Measurements from ENCODE around the gene PER2. TPM values are rescaled to one million over a fixed set of nuclear protein-coding genes. Genes with fewer than 3 reads are reported as not detected.
A peak's percentile ranks its signal among the peaks of the same experiment; 100 is the strongest.

Gene PER2
- total and polyA plus RNA-seq, 9 of the 15 experiments (the other 6 are each of a cell fraction or from before 2014, with no cell fraction given), result 1.1 to 10.3 (median 2.9) TPM

DNA sequence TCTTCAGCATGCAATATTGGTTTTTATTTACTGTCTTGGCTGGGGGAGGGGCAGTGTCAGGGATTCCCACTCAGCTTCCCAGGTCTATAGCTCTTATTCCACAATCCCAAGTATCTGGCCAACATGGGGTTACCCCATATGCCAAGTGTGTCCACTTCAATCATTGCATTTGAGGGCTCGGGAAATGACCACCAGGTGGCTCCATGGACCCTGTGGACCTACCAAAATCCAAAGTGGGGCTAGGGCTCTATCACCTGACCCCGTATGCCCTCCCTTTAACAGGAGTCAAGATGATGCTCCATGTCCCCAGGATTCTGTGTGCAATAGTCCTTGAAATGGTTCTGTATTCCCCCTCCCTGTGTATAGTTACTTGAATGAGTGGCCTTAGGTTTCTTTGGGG is 19.8 kb upstream of the PER2 start:
- Histone ChIP-seq H3K4me3 (no peak overlapping the region), H4K20me1 (replicated peaks; ENCODE audit: control insufficient read depth, insufficient read depth, low read length) (no peaks in the 10 kb centered on the region), H3K79me2 (ENCODE audit: control insufficient read depth, insufficient read depth, low read length) (no peaks in the 10 kb centered on the region), H3K4me2 (ENCODE audit: insufficient read depth, low read length) (no peak overlapping the region), H3K9me1 (ENCODE audit: control insufficient read depth, insufficient read depth, low read length) (no peaks in the 10 kb centered on the region), H3K27ac (ENCODE audit: extremely low read depth, low read depth, low read length) (no peak overlapping the region), H2AFZ (ENCODE audit: low read depth, low read length) (no peak overlapping the region), H3K27me3 (ENCODE audit: control insufficient read depth in 2 of 2, insufficient read depth in 2 of 2, low read length in 2 of 2) (peaks cover 3 to 18% of the 10 kb centered on the region in 2 experiments; a peak in 3 of 5 replicates), H3K9me3 (replicated peaks; ENCODE audit: control insufficient read depth, insufficient read depth, low read depth, low read length) (no peaks in the 10 kb centered on the region), H3K9ac (ENCODE audit: insufficient read depth in 1 of 2, low read depth in 2 of 2, low read length in 2 of 2) (no peak overlapping the region), H3K36me3 (ENCODE audit: control insufficient read depth, insufficient read depth, low read length) (no peaks in the 10 kb centered on the region), H3K4me1 (replicated peaks in 1 of 2; ENCODE audit: control insufficient read depth in 2 of 2, insufficient read depth in 2 of 2, low read length in 2 of 2) (peaks cover 0 to 6% of the 10 kb centered on the region in 2 experiments; a peak in 1 of 5 replicates)
- TF ChIP-seq RAD21 (CRISPR knock-in tag; conservative IDR thresholded peaks at IDR 0.05 in 1 of 2, IDR thresholded peaks at IDR 0.05 in 1 of 2) (peak; percentile 22 to 48; a peak in 3 of 4 replicates), DIDO1 (tag; IDR thresholded peaks at IDR 0.05; ENCODE audit: low read depth) (no peak), SMARCE1 (IDR thresholded peaks at IDR 0.05) (no peak), HEY1 (CRISPR knock-in tag; IDR thresholded peaks at IDR 0.05; ENCODE audit: borderline replicate concordance) (no peak), ERF (CRISPR knock-in tag; IDR thresholded peaks at IDR 0.05) (no peak)
- TF ChIP-seq, protein P1, sequence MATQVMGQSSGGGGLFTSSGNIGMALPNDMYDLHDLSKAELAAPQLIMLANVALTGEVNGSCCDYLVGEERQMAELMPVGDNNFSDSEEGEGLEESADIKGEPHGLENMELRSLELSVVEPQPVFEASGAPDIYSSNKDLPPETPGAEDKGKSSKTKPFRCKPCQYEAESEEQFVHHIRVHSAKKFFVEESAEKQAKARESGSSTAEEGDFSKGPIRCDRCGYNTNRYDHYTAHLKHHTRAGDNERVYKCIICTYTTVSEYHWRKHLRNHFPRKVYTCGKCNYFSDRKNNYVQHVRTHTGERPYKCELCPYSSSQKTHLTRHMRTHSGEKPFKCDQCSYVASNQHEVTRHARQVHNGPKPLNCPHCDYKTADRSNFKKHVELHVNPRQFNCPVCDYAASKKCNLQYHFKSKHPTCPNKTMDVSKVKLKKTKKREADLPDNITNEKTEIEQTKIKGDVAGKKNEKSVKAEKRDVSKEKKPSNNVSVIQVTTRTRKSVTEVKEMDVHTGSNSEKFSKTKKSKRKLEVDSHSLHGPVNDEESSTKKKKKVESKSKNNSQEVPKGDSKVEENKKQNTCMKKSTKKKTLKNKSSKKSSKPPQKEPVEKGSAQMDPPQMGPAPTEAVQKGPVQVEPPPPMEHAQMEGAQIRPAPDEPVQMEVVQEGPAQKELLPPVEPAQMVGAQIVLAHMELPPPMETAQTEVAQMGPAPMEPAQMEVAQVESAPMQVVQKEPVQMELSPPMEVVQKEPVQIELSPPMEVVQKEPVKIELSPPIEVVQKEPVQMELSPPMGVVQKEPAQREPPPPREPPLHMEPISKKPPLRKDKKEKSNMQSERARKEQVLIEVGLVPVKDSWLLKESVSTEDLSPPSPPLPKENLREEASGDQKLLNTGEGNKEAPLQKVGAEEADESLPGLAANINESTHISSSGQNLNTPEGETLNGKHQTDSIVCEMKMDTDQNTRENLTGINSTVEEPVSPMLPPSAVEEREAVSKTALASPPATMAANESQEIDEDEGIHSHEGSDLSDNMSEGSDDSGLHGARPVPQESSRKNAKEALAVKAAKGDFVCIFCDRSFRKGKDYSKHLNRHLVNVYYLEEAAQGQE (IDR thresholded peaks at IDR 0.05; ENCODE audit: borderline replicate concordance), result peak; percentile 45; the same call in 1 of the 2 replicates
- TF ChIP-seq, protein P1 (CRISPR knock-in tag; IDR thresholded peaks at IDR 0.05; ENCODE audit: low read depth), result no peak
- TF ChIP-seq, protein P2, sequence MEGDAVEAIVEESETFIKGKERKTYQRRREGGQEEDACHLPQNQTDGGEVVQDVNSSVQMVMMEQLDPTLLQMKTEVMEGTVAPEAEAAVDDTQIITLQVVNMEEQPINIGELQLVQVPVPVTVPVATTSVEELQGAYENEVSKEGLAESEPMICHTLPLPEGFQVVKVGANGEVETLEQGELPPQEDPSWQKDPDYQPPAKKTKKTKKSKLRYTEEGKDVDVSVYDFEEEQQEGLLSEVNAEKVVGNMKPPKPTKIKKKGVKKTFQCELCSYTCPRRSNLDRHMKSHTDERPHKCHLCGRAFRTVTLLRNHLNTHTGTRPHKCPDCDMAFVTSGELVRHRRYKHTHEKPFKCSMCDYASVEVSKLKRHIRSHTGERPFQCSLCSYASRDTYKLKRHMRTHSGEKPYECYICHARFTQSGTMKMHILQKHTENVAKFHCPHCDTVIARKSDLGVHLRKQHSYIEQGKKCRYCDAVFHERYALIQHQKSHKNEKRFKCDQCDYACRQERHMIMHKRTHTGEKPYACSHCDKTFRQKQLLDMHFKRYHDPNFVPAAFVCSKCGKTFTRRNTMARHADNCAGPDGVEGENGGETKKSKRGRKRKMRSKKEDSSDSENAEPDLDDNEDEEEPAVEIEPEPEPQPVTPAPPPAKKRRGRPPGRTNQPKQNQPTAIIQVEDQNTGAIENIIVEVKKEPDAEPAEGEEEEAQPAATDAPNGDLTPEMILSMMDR (IDR thresholded peaks at IDR 0.05 in 2 of 3, conservative IDR thresholded peaks at IDR 0.05 in 1 of 3; ENCODE audit: insufficient read depth in 2 of 3, low read depth in 1 of 3, low read length in 3 of 3), result peak; percentile 47 to 60 (median 57)
- TF ChIP-seq, protein P3, sequence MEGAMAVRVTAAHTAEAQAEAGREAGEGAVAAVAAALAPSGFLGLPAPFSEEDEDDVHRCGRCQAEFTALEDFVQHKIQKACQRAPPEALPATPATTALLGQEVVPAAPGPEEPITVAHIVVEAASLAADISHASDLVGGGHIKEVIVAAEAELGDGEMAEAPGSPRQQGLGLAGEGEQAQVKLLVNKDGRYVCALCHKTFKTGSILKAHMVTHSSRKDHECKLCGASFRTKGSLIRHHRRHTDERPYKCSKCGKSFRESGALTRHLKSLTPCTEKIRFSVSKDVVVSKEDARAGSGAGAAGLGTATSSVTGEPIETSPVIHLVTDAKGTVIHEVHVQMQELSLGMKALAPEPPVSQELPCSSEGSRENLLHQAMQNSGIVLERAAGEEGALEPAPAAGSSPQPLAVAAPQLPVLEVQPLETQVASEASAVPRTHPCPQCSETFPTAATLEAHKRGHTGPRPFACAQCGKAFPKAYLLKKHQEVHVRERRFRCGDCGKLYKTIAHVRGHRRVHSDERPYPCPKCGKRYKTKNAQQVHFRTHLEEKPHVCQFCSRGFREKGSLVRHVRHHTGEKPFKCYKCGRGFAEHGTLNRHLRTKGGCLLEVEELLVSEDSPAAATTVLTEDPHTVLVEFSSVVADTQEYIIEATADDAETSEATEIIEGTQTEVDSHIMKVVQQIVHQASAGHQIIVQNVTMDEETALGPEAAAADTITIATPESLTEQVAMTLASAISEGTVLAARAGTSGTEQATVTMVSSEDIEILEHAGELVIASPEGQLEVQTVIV (CRISPR knock-in tag; IDR thresholded peaks at IDR 0.05; ENCODE audit: borderline replicate concordance), result no peak
- peak; percentile 76; the same call in 2 of the 3 replicates for ATAC-seq
- in situ Hi-C loops (cut with MboI) (no loop called here), intact Hi-C loops (cut with micrococcal nuclease) (no loop called here)
- 4% methylated on average over 2 of the region's 2 CpGs for whole genome bisulfite sequencing (ENCODE audit: insufficient coverage, low coverage, missing lambda C conversion rate)
- CTCF ChIA-PET (ENCODE audit: low intra/inter-chr PET ratio), result no interaction called here
- POLR2A ChIA-PET, result no interaction called here
- no peak for FAIRE-seq
- no TSS peak for BruUV-seq (replicated peaks)
- DNase-seq (ENCODE audit: extremely low read depth in 1 of 4, low spot score in 3 of 4), result peak; percentile 27 to 43 (median 38)

Data from K562 (cell line).